GM19397 (cell line): Measurements from ENCODE around the gene UBE2D2.

Experiments used
- ATAC-seq: cut with Tn5 transposase; IDR thresholded peaks from one replicate; pipeline ENCODE4 v1.9.1; 2021; ENCODE audit warnings: mild to moderate bottlenecking, moderate library complexity; ENCODE audit not compliant: unreplicated experiment

UBE2D2 gene

DNA sequence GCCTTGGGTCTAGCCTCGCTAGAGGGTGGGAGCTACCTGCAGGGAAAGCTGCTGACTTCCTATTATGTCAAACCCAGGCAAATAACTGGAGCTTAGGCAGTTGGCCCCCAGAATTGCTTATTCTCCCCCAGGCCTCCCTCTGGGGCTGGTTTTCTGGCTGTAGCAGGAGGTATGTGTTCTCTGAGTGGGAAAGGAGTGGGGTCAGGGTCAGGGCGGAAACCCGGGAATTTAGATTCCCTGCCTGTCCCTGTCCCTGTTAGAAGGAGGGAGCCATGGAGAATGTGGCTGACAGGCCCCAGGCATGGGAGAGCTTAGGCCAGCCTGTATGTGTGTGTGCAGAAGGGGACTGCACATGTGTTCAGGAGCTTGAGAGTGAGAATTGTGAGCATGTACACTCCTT, 73.4 kb downstream of the UBE2D2 start:
- no peak for ATAC-seq

DNA sequence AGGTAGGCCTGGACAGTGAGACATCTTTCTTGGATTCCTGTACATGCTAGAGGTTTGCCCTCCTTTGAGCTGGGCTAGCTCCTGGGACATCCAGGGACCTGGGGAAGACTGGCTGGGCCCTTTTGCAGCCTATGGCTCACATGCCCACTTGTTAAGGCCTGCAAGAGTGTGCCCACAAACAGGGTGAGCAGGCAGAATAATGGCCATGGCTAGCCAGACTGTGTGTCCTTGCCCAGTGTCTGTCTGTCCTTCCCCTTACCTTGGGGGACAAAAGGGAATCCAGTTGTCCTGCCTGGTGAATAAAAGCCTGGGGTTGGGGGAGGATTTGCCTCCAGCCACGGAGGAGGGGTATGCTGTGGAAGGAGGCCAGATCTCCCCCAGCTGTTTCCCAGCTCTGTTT, 74.1 kb downstream of the UBE2D2 start:
- no peak for ATAC-seq

GRCh38 chr5:139635606-139636206, 74.6 kb downstream of the UBE2D2 start:
- ATAC-seq: no peak

- ATAC-seq: peak; percentile 69
Measured at GRCh38 chr5:139636207-139636792, 75.2 kb downstream of the UBE2D2 start.

DNA sequence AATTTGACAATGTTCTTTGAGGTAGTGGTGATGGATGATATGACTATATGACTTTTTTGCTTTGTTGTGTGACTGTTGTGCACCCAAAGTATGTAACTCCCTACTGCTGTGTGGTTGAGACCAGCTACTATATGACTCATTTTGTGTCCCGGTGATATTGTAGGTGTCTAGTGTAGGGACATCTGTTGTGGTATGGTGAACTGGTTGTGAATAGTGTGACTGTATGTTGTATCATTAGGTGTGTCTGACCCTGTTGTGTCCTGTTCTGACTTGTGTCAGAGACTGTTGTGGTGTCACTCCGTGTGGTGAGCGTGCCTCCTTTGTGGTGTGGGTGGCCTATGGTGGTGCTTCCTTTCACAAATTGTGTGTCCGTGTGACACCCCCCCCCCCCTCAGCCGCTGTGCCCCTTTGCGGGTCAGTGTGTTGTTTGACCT, 75.9 kb downstream of the UBE2D2 start:
- no peak for ATAC-seq

DNA sequence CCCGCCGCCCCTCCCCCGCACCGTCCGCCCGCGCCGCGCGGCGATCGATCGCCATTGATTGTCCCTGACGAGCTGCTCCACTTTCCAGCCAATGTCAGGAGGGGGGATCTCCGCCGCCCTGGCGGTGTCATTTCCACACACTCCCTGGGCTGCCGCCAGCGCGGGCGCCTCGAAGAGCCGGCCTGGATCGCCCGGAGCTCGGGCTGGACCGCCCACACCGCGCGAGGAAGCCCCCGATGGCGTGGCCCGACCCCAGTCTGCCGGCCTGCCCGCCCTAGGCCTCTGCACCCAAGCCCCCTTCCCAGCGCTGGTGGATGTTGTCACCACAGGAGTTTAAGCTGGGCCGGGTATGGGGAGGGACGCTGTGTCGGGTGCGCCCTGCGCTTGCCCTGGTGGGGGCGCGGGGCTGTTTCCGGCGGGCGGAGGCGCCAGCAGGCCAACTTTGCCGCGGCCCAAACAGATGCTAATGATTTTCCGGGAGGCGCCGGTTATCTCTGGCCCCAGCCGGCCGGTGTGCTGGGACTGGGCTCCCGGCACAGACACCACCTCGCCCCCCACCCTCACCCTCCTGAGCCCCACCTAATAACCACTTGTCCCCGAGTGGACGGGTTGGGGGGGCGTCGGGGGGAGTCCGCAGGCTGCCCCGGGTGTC, 76.4 kb downstream of the UBE2D2 start:
- peak; percentile 36 for ATAC-seq

DNA sequence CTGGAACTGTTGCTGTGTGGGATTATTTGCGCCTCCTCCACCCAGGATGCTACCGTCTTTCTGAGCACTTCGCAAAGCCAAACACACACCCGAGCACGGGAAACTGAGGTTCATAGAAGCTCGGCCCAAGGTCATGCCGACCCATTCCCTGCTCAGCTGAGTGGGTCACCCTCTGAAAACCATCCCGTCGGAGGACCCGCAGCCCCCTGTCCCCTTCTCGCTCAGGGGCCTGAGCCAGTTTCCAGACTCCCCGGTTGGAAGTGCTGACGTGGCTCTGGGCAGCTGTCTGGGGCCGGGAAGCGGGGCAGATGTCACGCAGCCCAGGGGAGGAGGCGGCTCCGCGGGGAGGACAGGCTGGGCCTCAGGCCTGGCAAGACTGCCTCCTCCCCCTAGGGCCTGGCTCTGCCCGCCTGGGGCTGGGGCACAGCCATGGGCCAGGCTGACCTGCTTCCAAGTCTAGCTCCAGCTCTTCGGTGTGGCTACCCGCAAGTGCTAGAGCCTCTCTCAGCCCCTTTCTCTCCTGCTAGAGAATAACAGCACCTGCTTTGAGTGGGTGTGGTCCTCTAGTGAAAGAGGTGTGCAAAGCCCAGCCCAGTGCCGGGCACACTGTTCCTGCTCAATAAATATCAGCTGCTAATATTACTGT, 77.1 kb downstream of the UBE2D2 start:
- no peak for ATAC-seq

GRCh38 chr5:139638736-139639618, 77.8 kb downstream of the UBE2D2 start:
- no peak for ATAC-seq

GRCh38 chr5:139639619-139640380, 78.7 kb downstream of the UBE2D2 start:
- ATAC-seq: no peak

DNA sequence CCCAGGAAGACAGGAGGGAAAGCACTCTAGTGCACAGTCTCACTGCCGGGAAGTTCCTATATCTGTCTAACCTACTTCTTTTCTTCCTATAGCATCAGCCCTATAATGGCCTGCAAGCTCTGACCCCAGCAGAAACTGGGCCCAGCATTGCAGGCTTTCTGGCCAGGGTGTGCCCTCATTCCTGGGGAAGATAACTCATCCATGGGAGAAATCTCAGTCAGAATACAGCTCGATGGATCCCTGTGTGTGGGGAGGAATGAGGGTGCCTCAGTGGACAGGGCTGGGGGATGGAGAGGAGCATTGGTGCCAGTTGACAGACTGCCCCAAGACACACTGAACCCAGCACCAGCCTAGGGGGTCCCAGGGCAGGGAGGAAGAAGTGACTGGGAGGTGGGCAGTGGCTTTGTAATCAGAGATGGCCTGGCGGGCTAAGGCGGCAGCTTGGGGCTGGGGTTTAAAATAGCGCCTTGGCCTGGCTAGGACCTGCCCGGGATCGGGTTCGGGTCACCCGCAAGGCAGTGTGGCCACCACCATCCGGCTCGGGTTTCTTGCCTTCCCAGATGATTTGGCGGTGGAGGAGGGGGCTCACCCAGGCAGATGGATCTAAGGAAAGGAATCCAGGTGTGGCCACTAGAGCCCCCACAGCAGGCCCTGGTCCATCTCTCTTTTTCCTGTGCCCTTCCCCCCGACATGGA, 79.4 kb downstream of the UBE2D2 start:
- no peak for ATAC-seq

- ATAC-seq: no peak
Measured at GRCh38 chr5:139641116-139642080, 80.3 kb downstream of the UBE2D2 start.

- no peak for ATAC-seq
Measured at GRCh38 chr5:139642213-139642612, 81.1 kb downstream of the UBE2D2 start.

DNA sequence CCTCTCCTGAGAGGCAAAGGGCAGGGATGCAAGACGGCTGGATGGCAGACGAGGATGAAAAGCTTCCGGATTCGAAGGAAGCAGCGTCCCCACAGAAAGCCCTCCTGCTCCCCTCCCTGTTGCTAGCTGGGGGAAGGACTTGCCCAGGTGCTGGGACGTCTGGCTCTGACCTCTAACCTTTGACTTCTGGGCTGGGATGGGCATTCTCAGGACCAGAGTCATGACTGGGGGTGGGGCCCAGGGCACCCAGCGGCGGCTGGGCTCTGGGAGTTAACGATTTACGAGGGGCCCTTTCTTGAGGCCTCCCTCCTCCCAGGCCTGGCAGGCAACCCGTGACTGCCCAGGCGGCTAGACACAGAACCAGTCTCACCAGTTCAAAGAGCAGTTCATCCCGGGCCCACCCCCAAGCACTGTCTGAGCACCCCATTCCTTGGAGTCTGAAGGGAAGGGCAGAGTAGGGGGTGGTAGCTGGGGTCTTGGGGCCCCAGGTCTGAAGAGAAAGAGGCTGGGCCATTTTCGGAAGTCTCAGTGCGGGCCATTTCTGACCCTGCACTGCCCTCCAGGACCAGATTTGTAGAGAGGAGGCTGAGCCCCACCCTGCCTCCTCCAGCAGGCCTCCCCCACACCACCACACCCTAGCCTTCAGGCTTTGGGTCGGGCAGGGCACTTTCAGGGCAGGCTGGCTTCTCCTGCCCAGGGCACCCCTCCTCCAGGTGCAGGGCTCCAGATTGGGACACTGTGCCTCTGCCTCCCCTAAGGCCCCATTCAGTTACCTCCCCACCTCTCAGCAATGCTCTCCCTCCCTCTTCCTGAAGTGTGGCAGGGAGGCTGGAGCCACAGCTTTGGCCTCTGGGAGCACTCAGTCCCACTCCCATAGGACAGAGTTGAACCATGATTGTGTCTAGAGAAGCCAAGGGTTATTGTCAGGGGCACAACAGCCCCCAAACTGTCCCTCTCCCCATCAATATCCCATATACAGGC, 82.0 kb downstream of the UBE2D2 start:
- no peak for ATAC-seq

- ATAC-seq: no peak
Measured at GRCh38 chr5:139644001-139644456, 82.9 kb downstream of the UBE2D2 start.

GRCh38 chr5:139644646-139645429, 83.7 kb downstream of the UBE2D2 start:
- ATAC-seq: no peak

DNA sequence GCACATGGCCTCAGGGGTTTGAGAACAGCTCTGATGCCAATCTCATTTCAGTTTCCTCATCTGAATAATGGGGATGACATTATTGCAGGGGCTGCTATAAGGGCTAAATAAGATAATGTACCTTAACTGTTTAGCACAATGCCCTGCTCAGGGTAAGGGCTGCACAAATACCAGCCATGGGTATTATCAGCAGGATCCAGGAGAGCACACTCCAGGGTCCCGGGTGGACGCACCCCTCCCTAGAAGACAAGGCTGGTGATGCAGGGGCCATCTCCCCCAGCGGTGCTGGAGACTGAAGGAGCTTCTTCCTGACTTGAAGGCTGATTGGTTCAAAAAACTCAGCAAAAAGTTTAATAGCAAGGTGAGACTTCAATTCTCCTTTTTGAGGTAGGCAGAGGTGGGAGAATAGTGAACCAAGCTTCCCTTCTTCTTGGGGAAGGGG, 84.3 kb downstream of the UBE2D2 start:
- ATAC-seq: no peak
